Measurements from ENCODE around the gene UBXN11.

The UBXN11 gene

GRCh38 chr1:26291939-26292338 lies 14.5 kb downstream of the UBXN11 start:
- Histone ChIP-seq H2AFZ (ENCODE audit: low read length) (no peak overlapping the region), H3K4me1 (ENCODE audit: insufficient read depth, low read length, severe bottlenecking) (peaks cover 56% of the 10 kb centered on the region), H3K27ac (ENCODE audit: low read depth, low read length, poor library complexity, severe bottlenecking) (peak overlapping the region; percentile 100), H3K9ac (ENCODE audit: low read length) (peak overlapping the region; percentile 77; the same call in 1 of the 2 replicates), H3F3A (ENCODE audit: insufficient read depth, low read length) (peaks cover 20% of the 10 kb centered on the region; the same call in 1 of the 2 replicates), H3K4me2 (ENCODE audit: low read length) (peak overlapping the region; percentile 55; the same call in 1 of the 2 replicates), H3K79me2 (ENCODE audit: insufficient read depth, low read length) (no peaks in the 10 kb centered on the region), H4K20me1 (ENCODE audit: insufficient read depth, low read length) (no peaks in the 10 kb centered on the region), H3K4me3 (ENCODE audit: low read depth, low read length, poor library complexity, severe bottlenecking) (no peak overlapping the region), H3K9me3 (ENCODE audit: low read length) (no peaks in the 10 kb centered on the region), H3K27me3 (ENCODE audit: insufficient read depth, low read length) (no peaks in the 10 kb centered on the region), H3K36me3 (ENCODE audit: insufficient read depth, low read length) (peaks cover 22% of the 10 kb centered on the region; the same call in 1 of the 2 replicates), H3K9me2 (ENCODE audit: low read depth, low read length) (no peaks in the 10 kb centered on the region)
- no peak for TF ChIP-seq CTCF (IDR thresholded peaks at IDR 0.05; ENCODE audit: low read length)
- TF ChIP-seq EZH2 (IDR thresholded peaks at IDR 0.05; ENCODE audit: borderline replicate concordance, low read length): no peak

GRCh38 chr1:26291433-26291832 lies 15.0 kb downstream of the UBXN11 start:
- Histone ChIP-seq H3K4me3 (ENCODE audit: low read depth, low read length, poor library complexity, severe bottlenecking) (no peak overlapping the region), H3K9me3 (ENCODE audit: low read length) (no peaks in the 10 kb centered on the region), H3K9me2 (ENCODE audit: low read depth, low read length) (no peaks in the 10 kb centered on the region), H3K9ac (ENCODE audit: low read length) (peak overlapping the region; percentile 77), H3K27ac (ENCODE audit: low read depth, low read length, poor library complexity, severe bottlenecking) (peak overlapping the region; percentile 100), H3K79me2 (ENCODE audit: insufficient read depth, low read length) (no peaks in the 10 kb centered on the region), H4K20me1 (ENCODE audit: insufficient read depth, low read length) (no peaks in the 10 kb centered on the region), H3K36me3 (ENCODE audit: insufficient read depth, low read length) (peaks cover 20% of the 10 kb centered on the region; the same call in 1 of the 2 replicates), H3F3A (ENCODE audit: insufficient read depth, low read length) (peaks cover 22% of the 10 kb centered on the region; the same call in 1 of the 2 replicates), H3K4me1 (ENCODE audit: insufficient read depth, low read length, severe bottlenecking) (peaks cover 61% of the 10 kb centered on the region), H3K27me3 (ENCODE audit: insufficient read depth, low read length) (no peaks in the 10 kb centered on the region), H2AFZ (ENCODE audit: low read length) (no peak overlapping the region), H3K4me2 (ENCODE audit: low read length) (peak overlapping the region; percentile 55)
- TF ChIP-seq CTCF (IDR thresholded peaks at IDR 0.05; ENCODE audit: low read length) (no peak), EZH2 (IDR thresholded peaks at IDR 0.05; ENCODE audit: borderline replicate concordance, low read length) (no peak)

GRCh38 chr1:26290882-26291261 lies 15.6 kb downstream of the UBXN11 start:
- Histone ChIP-seq H3K9ac (ENCODE audit: low read length) (peak overlapping the region; percentile 77), H4K20me1 (ENCODE audit: insufficient read depth, low read length) (no peaks in the 10 kb centered on the region), H3K79me2 (ENCODE audit: insufficient read depth, low read length) (no peaks in the 10 kb centered on the region), H2AFZ (ENCODE audit: low read length) (no peak overlapping the region), H3F3A (ENCODE audit: insufficient read depth, low read length) (peaks cover 22% of the 10 kb centered on the region; the same call in 1 of the 2 replicates), H3K9me3 (ENCODE audit: low read length) (no peaks in the 10 kb centered on the region), H3K9me2 (ENCODE audit: low read depth, low read length) (no peaks in the 10 kb centered on the region), H3K36me3 (ENCODE audit: insufficient read depth, low read length) (peaks cover 15% of the 10 kb centered on the region; the same call in 1 of the 2 replicates), H3K4me1 (ENCODE audit: insufficient read depth, low read length, severe bottlenecking) (peaks cover 66% of the 10 kb centered on the region), H3K4me2 (ENCODE audit: low read length) (peak overlapping the region; percentile 55), H3K27ac (ENCODE audit: low read depth, low read length, poor library complexity, severe bottlenecking) (peak overlapping the region; percentile 100), H3K4me3 (ENCODE audit: low read depth, low read length, poor library complexity, severe bottlenecking) (no peak overlapping the region), H3K27me3 (ENCODE audit: insufficient read depth, low read length) (no peaks in the 10 kb centered on the region)
- TF ChIP-seq CTCF (IDR thresholded peaks at IDR 0.05; ENCODE audit: low read length) (no peak), EZH2 (IDR thresholded peaks at IDR 0.05; ENCODE audit: borderline replicate concordance, low read length) (no peak)
